GM10266 (cell line): Measurements from ENCODE around the gene PRSS50.

Experiments
- DNase-seq: peaks from one replicate; pipeline ENCODE4 v3.0.0; 2012; ENCODE audit errors: extremely low spot score
- TF ChIP-seq, protein P1 (sequence below): IDR thresholded peaks from 2 replicates; pipeline ENCODE4 v1.5.1; 2012; ENCODE audit warnings: mild to moderate bottlenecking, low read depth; ENCODE audit not compliant: control insufficient read depth, insufficient read depth; ENCODE audit errors: missing control alignments

PRSS50 gene

DNA sequence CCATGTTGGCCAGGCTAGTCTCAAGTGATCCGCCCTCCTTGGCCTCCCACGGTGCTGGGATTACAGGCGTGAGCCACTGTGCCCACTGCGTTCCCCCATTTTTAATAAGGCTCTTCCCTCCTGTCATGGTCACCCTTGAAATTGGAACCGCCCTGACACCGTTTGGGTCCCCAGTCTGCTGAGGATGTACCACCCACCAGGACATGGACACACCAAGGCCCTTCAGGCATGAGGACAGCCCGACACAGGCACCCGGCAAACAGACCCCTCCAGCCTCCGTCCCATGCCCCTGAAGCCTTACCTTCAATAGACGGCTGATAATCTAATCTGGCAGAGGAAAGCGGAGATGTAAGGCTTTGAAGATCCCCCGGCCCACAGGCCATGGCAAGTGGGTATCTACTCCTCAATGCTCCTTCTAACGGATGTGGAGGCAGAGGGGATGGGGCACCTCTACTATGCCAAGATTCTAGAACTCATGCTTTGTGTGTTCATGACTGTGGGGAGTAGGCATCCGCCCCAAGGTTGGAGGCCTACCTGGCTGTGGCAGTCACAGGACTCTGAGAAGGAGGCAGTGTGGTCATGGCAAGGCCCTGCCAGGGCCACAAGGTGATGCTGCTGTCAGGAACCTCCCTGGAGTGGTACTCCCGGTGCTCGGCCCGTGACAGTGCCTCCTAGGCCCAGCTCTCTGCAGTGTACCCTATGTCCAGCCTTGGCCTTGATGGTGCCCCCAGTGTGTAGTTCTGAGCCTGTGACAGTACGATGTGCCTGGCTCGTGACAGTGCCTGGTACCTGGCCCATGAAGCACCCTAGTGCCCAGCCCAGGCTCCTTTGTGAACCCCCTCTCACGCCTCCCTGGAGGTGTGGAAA, 18.6 kb upstream of the PRSS50 start:
- DNase-seq: no peak
- TF ChIP-seq, protein P1, sequence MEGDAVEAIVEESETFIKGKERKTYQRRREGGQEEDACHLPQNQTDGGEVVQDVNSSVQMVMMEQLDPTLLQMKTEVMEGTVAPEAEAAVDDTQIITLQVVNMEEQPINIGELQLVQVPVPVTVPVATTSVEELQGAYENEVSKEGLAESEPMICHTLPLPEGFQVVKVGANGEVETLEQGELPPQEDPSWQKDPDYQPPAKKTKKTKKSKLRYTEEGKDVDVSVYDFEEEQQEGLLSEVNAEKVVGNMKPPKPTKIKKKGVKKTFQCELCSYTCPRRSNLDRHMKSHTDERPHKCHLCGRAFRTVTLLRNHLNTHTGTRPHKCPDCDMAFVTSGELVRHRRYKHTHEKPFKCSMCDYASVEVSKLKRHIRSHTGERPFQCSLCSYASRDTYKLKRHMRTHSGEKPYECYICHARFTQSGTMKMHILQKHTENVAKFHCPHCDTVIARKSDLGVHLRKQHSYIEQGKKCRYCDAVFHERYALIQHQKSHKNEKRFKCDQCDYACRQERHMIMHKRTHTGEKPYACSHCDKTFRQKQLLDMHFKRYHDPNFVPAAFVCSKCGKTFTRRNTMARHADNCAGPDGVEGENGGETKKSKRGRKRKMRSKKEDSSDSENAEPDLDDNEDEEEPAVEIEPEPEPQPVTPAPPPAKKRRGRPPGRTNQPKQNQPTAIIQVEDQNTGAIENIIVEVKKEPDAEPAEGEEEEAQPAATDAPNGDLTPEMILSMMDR: no peak

DNA sequence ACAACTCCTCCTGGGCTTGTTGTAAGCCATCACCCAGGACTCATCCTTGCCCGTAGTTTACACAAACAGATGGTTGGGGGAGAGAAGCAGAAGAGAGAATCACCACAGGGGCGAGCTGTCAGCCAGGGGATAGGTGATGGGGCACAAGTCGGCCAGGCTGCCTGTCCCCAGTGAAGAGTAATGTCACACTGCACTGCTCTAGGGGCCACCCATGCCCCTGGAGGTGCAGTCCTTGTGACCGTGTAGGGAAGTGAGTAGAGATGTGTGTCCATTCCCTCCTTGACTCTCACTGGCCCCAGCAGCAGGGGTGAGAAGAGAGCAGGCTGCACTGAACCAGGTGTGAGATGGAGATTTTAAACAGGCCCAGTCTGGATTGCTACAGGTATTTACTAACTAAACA, 17.1 kb upstream of the PRSS50 start:
- DNase-seq: no peak
- TF ChIP-seq, protein P1: no peak

DNA sequence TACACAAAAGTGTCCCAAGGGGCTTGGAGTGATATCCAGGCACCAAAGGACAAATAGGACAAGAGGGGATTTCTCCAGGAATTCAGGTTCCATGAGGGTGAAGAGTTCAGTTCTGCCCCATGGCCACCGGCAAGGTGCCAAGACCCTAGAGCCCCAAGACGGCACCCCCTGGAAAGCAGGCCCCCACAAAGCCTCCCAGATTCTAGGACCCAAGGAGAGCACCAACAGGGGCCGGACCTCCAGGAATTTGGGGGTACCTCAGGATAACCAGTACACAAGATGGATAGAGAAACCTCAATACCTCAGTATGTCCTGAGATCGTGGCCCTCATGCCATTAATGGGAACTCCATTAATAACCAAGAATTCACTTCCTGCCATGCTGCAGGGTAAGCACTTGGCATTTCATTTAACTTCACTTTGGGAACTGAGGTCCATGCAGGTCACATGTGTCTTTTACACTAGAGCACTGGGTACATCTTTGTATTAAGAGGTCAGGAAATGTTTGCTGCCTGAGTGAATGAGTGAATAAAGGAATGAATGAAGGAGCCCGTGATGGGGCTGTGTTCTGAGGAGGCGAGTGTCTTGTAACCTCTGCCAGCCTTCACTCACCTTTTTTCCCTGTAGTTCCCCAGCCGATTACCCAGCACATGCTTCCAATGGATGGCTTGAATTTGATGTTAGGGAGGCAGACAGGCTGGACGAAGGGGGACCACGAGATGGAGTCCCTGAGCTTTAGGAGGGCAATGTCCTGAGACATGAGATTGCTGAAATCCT, 15.5 kb upstream of the PRSS50 start:
- TF ChIP-seq, protein P1: peak; percentile 5
- DNase-seq: no peak

DNA sequence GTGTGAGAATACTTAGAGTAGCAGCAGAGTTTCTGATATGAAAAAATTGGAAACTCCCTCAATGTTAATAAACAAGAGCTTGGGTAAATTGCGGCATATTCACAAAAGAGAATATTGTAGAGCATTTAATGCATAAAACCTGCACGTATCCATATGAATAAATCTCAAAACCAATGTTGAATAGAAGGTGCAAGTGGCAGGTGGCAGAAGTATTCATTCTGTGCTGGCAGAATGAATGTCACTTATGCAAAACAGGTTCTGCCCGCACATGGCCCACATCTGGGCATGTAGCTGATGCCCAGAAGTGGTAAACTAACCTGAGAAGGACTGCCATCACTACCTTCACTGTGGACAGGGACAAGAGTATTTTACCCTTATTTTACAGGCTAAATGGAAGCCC, 14.1 kb upstream of the PRSS50 start:
- TF ChIP-seq, protein P1: no peak
- no peak for DNase-seq

DNA sequence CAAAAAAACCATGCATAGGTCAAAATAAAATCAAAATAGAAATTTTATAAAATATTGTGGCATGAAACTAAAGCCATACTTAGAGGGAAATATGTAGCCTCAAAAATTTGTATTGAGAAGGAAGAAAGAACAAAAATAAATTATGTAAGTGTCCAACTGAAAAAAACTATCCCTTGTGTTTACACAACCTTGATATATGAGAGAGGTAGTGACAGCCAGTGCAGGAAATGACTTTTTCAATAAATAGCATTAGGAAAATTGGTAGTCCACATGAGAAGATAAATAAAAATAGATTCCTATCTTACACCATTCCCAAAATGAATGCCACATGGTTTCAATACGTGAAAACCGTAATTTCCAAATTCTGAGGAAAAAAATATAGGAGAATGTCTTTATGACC, 13.2 kb upstream of the PRSS50 start:
- TF ChIP-seq, protein P1: no peak
- DNase-seq: no peak

DNA sequence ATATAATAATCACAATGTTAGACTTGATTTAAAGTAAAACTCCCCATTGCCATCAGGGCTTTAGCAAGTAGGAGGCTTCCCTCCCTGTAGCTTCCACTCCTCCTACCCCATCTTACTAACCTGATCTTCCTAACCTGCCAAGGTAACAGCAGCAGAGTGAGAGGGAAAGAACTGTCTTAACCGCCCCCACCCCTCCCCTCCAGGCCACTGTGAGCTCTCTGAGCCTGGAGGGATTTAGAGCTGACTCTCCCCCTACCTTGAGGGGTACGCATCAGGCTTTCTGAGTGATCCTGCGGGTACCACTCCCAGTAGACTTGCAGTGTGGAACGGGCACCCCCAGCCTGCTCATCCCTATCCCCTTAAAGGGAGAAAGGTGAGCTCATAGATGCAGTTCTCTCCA, 11.4 kb upstream of the PRSS50 start:
- DNase-seq: no peak
- TF ChIP-seq, protein P1: no peak

DNA sequence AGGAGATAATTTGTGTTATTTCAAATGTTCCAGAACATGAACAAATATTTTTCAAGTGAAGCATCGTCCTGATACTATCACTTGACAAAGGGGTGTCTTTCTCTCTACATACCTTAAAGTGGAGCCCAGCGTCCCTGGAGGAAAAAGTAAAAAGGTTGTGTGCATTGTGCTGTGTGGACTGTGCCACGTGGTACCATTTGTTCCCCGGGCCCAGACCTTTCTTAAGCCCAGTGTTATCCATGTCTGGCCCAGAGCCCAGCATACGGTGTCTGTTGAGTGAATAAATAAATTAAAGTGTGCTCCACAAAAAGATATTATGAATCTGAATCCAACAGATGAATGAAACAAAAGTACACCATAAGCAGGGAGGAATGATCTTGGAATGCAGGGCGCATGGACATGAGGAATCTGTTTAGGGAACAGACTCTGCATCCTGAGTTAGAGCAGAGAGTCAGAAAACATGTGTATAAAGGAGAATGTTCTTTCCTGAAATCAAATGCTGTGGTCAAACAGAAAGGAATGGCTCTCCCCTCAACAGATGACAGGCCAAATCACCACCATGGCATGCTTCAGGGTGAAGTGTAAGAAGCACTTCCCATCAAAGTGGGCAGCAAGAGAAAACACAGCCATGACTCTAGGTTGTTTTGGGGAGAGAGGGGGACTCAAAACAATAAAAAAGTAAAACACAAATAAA, 8.1 kb upstream of the PRSS50 start:
- DNase-seq: no peak
- TF ChIP-seq, protein P1: no peak
